Uterus (tissue), 4 donors: ENCODE data around the gene ORC4. TPM values are rescaled to one million over a fixed set of nuclear protein-coding genes. Genes with fewer than 3 reads are reported as not detected.
"Not testable (repeated sequence)": the region's sequence is repeated elsewhere in the genome, so short reads cannot be mapped to it uniquely, and the experiment has no call there.

ENCODE experiments used
- DNase-seq, 2 donors: peaks; one replicate each; pipeline ENCODE4 v3.0.0-alpha.2; 2019 to 2020
- H3K27ac ChIP-seq, 2 donors: fragments of 200-600 bp; sonication (generic); 1 replicate in 1 of 2; 2 replicates in 1 of 2; pipeline ENCODE4 v1.5.1; 2016 to 2018
- H3K27me3 ChIP-seq, 2 donors: fragments of 200-600 bp; sonication (generic); one replicate each; pipeline ENCODE4 v1.5.1; 2018 to 2019; ENCODE audit warnings: control low read depth in 1 of 2
- H3K36me3 ChIP-seq, 2 donors: fragments of 200-600 bp; sonication (generic); one replicate each; pipeline ENCODE4 v1.5.1; 2019; ENCODE audit warnings: control low read depth in 1 of 2
- H3K4me1 ChIP-seq, 2 donors: fragments of 200-600 bp; sonication (generic); one replicate each; pipeline ENCODE4 v1.5.1; 2018 to 2019; ENCODE audit warnings: control low read depth in 1 of 2
- H3K4me3 ChIP-seq, 2 donors: fragments of 200-600 bp; sonication (generic); 1 replicate in 1 of 2; 2 replicates in 1 of 2; pipeline ENCODE4 v1.5.1; 2018 to 2019; ENCODE audit warnings: mild to moderate bottlenecking in 1 of 2
- H3K9me3 ChIP-seq, 2 donors: fragments of 200-600 bp; sonication (generic); one replicate each; pipeline ENCODE4 v1.5.1; 2019; ENCODE audit warnings: control low read depth in 1 of 2
- POLR2A ChIP-seq, 2 donors: fragments of 450-650 bp; IDR thresholded peaks; one replicate each; pipeline ENCODE4 v1.6.1; 2016; ENCODE audit warnings: antibody characterized with exemption in 2 of 2, mild to moderate bottlenecking in 1 of 2, moderate library complexity in 1 of 2
- intact Hi-C: fragments of 100-400 bp; cut with DNase I; formaldehyde crosslinking; loops from one replicate; pipeline ENCODE4 v1.15.1; 2023; ENCODE audit warnings: low total_unique reads
- total RNA-seq, 4 donors: library from RNA; depleted of rRNA in 3 of 4; stranded (reverse); fragments of >200 nt in 3 of 4; gene quantifications; one replicate each; pipeline versions ENCODE4 v1.1.0 to v1.2.4, GENCODE V29; 2014 to 2023
- TF ChIP-seq, protein P1 (sequence below), 4 experiments: fragments of 200-600 bp in 2 of 4; fragments of 450-650 bp in 2 of 4; sonication (generic) in 2 of 4; IDR thresholded peaks; one replicate each; pipeline ENCODE4 v1.5.1; 2016 to 2019; ENCODE audit warnings: antibody characterized with exemption in 4 of 4, mild to moderate bottlenecking in 2 of 4, moderate library complexity in 1 of 4
- donor health status: DM: yes; HTN: yes; CAD: no.

Gene ORC4
- total RNA-seq, 4 donors from 2014 or later, result 5.4 to 146 (median 65.0) TPM

DNA sequence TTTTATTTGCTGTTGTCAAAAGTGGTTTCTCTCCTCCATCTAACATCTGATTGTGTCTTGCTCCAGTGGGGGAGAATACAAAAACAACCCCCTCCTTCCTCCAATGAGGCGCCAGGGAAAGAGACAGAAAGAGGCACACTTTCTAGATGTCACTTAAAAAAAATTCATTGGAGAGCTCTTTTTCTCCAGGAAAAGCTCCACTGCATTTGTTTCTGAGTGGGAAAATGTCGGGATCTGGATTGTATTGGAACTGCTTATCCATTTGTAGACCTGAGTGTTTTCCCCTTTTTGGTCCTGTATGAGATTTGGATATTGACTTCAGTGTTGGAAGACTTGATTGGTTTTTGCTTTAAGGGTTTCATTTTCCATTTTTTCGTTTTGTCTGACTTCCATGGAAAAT lies 1.3 kb upstream of the ORC4 start:
- Histone ChIP-seq H3K27me3 (no peaks in the 10 kb centered on the region), H3K9me3 (no peaks in the 10 kb centered on the region), H3K4me3 (peak overlapping the region; percentile 80 to 98), H3K4me1 (peaks cover 0 to 15% of the 10 kb centered on the region in 2 donors), H3K36me3 (no peaks in the 10 kb centered on the region), H3K27ac (peak overlapping the region; percentile 97)
- intact Hi-C loops, result no loop called here
- TF ChIP-seq, protein P1, sequence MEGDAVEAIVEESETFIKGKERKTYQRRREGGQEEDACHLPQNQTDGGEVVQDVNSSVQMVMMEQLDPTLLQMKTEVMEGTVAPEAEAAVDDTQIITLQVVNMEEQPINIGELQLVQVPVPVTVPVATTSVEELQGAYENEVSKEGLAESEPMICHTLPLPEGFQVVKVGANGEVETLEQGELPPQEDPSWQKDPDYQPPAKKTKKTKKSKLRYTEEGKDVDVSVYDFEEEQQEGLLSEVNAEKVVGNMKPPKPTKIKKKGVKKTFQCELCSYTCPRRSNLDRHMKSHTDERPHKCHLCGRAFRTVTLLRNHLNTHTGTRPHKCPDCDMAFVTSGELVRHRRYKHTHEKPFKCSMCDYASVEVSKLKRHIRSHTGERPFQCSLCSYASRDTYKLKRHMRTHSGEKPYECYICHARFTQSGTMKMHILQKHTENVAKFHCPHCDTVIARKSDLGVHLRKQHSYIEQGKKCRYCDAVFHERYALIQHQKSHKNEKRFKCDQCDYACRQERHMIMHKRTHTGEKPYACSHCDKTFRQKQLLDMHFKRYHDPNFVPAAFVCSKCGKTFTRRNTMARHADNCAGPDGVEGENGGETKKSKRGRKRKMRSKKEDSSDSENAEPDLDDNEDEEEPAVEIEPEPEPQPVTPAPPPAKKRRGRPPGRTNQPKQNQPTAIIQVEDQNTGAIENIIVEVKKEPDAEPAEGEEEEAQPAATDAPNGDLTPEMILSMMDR (IDR thresholded peaks at IDR 0.05), result no peak
- TF ChIP-seq POLR2A (IDR thresholded peaks at IDR 0.05), result no peak
- no peak for DNase-seq

DNA sequence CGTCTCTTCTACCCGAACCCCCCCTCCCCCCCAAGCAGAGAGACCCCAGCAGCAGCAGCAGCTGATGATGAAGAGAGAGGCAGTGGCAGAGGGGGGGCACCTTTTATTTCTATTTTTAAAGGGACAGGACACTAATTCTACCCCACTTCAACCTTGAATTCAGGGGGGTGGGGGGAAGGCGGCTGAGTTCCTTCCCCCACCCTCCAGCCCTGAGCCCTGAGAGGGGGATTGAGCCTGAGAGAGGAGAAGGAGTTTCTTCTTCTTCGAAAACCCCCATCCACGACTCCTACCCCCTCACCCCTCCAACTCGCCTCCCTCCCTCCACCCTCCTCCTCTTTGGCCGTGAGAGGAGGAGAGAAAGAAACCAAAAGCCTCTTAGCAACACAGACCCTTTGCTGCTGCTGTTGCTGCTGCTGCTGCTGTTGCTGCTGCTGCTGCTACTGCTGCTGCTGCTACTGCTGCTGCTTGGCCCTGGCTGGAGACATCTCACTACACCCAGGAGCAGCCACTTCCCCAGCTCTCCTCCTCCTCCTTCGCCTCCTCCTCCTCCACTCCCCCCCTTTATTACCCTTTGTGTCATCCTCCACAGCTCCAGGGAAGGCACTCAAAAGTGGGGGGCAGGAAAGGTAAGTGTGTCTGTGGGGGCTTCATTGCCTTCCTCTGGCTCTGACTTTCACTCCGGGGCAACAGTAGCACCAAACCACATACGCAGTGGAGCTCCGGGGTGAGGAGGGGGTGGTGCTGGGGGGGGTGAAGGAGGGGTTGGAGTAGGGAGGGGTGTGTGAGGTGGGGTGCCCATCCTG lies 723 bp upstream of the ORC4 start, which contains the start of gene MBD5:
MBD5 (plus strand) TSS at position 33 of the 803 bp plus-strand sequence.
- Histone ChIP-seq H3K27ac (peak within 1 kb of the TSS; percentile 97), H3K36me3 (no peaks in the 10 kb centered on the region), H3K4me3 (peak within 1 kb of the TSS; percentile 80 to 98), H3K27me3 (no peaks in the 10 kb centered on the region), H3K9me3 (no peaks in the 10 kb centered on the region), H3K4me1 (peaks cover 0 to 15% of the 10 kb centered on the region in 2 donors)
- intact Hi-C loops, result no loop called here
- DNase-seq, result peak in 1 of 2 donors; percentile 37
- TF ChIP-seq POLR2A (IDR thresholded peaks at IDR 0.05), result no peak
- TF ChIP-seq, protein P1 (IDR thresholded peaks at IDR 0.05), result no peak

DNA sequence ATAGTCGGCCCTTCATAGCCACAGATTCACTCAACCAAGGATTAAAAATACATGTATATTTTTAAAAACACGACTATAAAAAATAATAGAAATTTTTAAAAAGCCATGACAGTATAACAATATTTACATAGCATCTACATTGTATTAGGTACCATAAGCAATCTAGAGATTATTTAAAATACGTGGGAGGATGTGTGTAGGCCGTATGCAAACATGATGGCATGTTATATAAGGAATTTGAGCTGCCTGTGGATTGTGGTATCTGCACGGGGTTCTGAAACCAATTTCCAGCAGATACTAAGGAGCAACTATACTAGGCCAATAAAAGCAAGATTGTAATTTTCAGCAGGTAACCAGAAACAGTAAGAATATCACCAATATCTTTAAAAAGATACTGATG lies 5.9 kb downstream of the ORC4 start:
- TF ChIP-seq POLR2A (IDR thresholded peaks at IDR 0.05), result no peak
- TF ChIP-seq, protein P1 (IDR thresholded peaks at IDR 0.05), result no peak
- no peaks in the 10 kb centered on the region for H3K27me3 ChIP-seq
- peaks cover 0 to 7% of the 10 kb centered on the region in 2 donors for H3K4me1 ChIP-seq
- no peaks in the 10 kb centered on the region for H3K36me3 ChIP-seq
- no peak overlapping the region for H3K4me3 ChIP-seq
- intact Hi-C loops, result no loop called here
- H3K27ac ChIP-seq, result no peak overlapping the region
- DNase-seq, result no peak
- no peaks in the 10 kb centered on the region for H3K9me3 ChIP-seq

DNA sequence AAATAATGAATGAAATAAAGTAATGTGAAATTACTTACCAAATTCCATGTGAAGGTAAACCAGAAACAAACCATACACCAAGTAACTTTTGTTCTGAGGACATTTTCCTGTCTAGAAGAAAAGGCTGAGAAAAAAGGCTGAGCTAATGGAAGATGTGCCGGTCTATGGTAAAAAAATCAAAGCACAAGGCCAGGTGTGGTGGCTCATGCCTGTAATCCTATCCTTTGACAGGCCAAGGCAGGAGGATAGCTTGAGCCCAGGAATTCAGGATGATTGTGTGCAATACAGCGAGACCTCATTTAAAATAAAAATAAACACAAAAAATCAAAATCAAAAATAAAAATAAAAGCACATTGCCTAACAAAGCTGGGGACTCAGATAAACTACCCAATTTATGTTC lies 6.7 kb downstream of the ORC4 start:
- no peak for DNase-seq
- H3K36me3 ChIP-seq, result no peaks in the 10 kb centered on the region
- H3K27me3 ChIP-seq, result no peaks in the 10 kb centered on the region
- H3K4me1 ChIP-seq, result peaks cover 0 to 3% of the 10 kb centered on the region in 2 donors
- H3K9me3 ChIP-seq, result no peaks in the 10 kb centered on the region
- intact Hi-C loops, result no loop called here
- TF ChIP-seq, protein P1 (IDR thresholded peaks at IDR 0.05), result no peak
- no peak for TF ChIP-seq POLR2A (IDR thresholded peaks at IDR 0.05)
- no peak overlapping the region for H3K27ac ChIP-seq
- no peak overlapping the region for H3K4me3 ChIP-seq

DNA sequence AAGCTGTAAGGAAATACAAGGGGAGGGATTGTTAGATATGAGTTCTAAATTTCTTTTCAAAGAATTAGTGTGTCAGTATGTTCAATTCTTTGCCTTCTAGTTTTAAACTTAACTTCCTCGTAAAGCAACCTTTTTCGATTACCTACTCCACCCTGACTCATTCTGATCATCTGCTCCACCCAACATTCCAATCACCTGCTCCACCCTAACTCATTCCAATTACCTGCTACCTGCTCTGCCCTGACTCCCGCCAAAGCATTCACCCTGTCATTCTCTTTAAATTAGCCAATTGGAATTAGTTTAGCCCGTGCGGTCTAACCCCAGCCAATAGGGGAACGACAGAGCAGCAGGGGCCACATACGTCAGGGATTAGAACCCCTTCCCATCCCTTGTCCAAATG lies 12.1 kb downstream of the ORC4 start:
- intact Hi-C loops, H3K36me3 ChIP-seq, H3K4me1 ChIP-seq, H3K9me3 ChIP-seq, H3K27me3 ChIP-seq, DNase-seq, H3K4me3 ChIP-seq, H3K27ac ChIP-seq: not testable (repeated sequence)
